ENCODE measurements around the gene VAV1. TPM values are rescaled to one million over a fixed set of nuclear protein-coding genes. Genes with fewer than 3 reads are reported as not detected.
A peak's percentile ranks its signal among the peaks of the same experiment; 100 is the strongest.
"Not testable (repeated sequence)": the region's sequence is repeated elsewhere in the genome, so short reads cannot be mapped to it uniquely, and the experiment has no call there.

VAV1 gene
- total and polyA plus RNA-seq, 2 donors (not counting 3 experiments of a cell fraction or from before 2014, with no cell fraction given) = not detected

GRCh38 chr19:6797646-6798045, 25.1 kb downstream of the VAV1 start:
- H3K27me3 ChIP-seq (ENCODE audit: control insufficient read depth in 2 of 2, insufficient read depth in 2 of 2, low read length in 2 of 2) = no peaks in the 10 kb centered on the region
- TF ChIP-seq GATA2 (IDR thresholded peaks at IDR 0.05; ENCODE audit: insufficient read depth, insufficient read length, low read depth, low read length) = no peak
- TF ChIP-seq MAX (IDR thresholded peaks at IDR 0.05; ENCODE audit: insufficient read depth, insufficient read length) = no peak
- TF ChIP-seq CTCF (IDR thresholded peaks at IDR 0.05; ENCODE audit: extremely low read depth in 1 of 2, insufficient read depth in 1 of 2, low read depth in 1 of 2, low read length in 2 of 2) = no peak
- no peak for TF ChIP-seq POLR2AphosphoS5 (IDR thresholded peaks at IDR 0.05; ENCODE audit: insufficient read depth, low read depth, low read length)
- no peak for TF ChIP-seq POLR2A (IDR thresholded peaks at IDR 0.05; ENCODE audit: low read depth, low read length)
- TF ChIP-seq EZH2 (IDR thresholded peaks at IDR 0.05; ENCODE audit: borderline replicate concordance, low read depth, low read length, severe bottlenecking) = no peak
- no peak for TF ChIP-seq MYC (IDR thresholded peaks at IDR 0.05; ENCODE audit: low read depth, low read length)
- TF ChIP-seq FOS (IDR thresholded peaks at IDR 0.05; ENCODE audit: borderline replicate concordance, insufficient read depth, low read length) = no peak
- TF ChIP-seq JUN (IDR thresholded peaks at IDR 0.05; ENCODE audit: borderline replicate concordance, insufficient read depth, insufficient read length, low read depth) = no peak
- no peak overlapping the region for H3K4me2 ChIP-seq (ENCODE audit: insufficient read depth, low read length)
- no TSS peak for BruUV-seq (replicated peaks)
- H3K4me1 ChIP-seq (ENCODE audit: control insufficient read depth, extremely low read depth, insufficient read depth, low read length) = peaks cover 15% of the 10 kb centered on the region
- H3K27ac ChIP-seq (ENCODE audit: insufficient read depth, low read depth, low read length) = no peak overlapping the region
- no peak overlapping the region for H3K4me3 ChIP-seq (replicated peaks in 1 of 3; ENCODE audit: insufficient read depth in 1 of 3, low read depth in 1 of 3, low read length in 3 of 3)
- H2AFZ ChIP-seq (ENCODE audit: low read depth, low read length) = no peak overlapping the region
- ChIA-PET CTCF (interaction anchor here (0.6 kb wide), 1 partner anchor 304 kb away, joined by 3 read pairs; no protein-coding TSS in a partner anchor), POLR2A (no interaction called here)
- no peaks in the 10 kb centered on the region for H3K9me1 ChIP-seq (replicated peaks; ENCODE audit: control insufficient read depth, extremely low read depth, insufficient read depth, low read length)
- no peaks in the 10 kb centered on the region for H3K9me3 ChIP-seq (replicated peaks; ENCODE audit: control insufficient read depth, insufficient read depth, low read length)
- FAIRE-seq (peak; percentile 91), DNase-seq (ENCODE audit: low read depth, low spot score) (no peak)
- H3K79me2 ChIP-seq (ENCODE audit: control insufficient read depth, insufficient read depth, low read length) = no peaks in the 10 kb centered on the region
- dilution Hi-C loops (cut with MboI; ENCODE audit: extremely low pct_ligation_motif_present, low sequenced_read_pairs) (no loop called here), intact Hi-C loops (cut with micrococcal nuclease) (no loop called here)
- no peaks in the 10 kb centered on the region for H3K36me3 ChIP-seq (ENCODE audit: control insufficient read depth in 2 of 2, extremely low read depth in 1 of 2, insufficient read depth in 2 of 2, low read length in 2 of 2)
- no peak overlapping the region for H3K9ac ChIP-seq (replicated peaks; ENCODE audit: extremely low read depth, insufficient read depth, low read length)
- H4K20me1 ChIP-seq (replicated peaks; ENCODE audit: control insufficient read depth, extremely low read depth, insufficient read depth, low read length) = no peaks in the 10 kb centered on the region

GRCh38 chr19:6800160-6800790, 27.8 kb downstream of the VAV1 start:
- H3K4me2 ChIP-seq (ENCODE audit: insufficient read depth, low read length); BruUV-seq (replicated peaks); H3K79me2 ChIP-seq (ENCODE audit: control insufficient read depth, insufficient read depth, low read length); dilution Hi-C loops (cut with MboI; ENCODE audit: extremely low pct_ligation_motif_present, low sequenced_read_pairs); POLR2A ChIA-PET; H3K9me3 ChIP-seq (replicated peaks; ENCODE audit: control insufficient read depth, insufficient read depth, low read length); H3K4me3 ChIP-seq (replicated peaks in 1 of 3; ENCODE audit: insufficient read depth in 1 of 3, low read depth in 1 of 3, low read length in 3 of 3); H2AFZ ChIP-seq (ENCODE audit: low read depth, low read length); H3K36me3 ChIP-seq (ENCODE audit: control insufficient read depth in 2 of 2, extremely low read depth in 1 of 2, insufficient read depth in 2 of 2, low read length in 2 of 2); H3K27me3 ChIP-seq (ENCODE audit: control insufficient read depth in 2 of 2, insufficient read depth in 2 of 2, low read length in 2 of 2); H3K27ac ChIP-seq (ENCODE audit: insufficient read depth, low read depth, low read length); FAIRE-seq; H3K9me1 ChIP-seq (replicated peaks; ENCODE audit: control insufficient read depth, extremely low read depth, insufficient read depth, low read length); H4K20me1 ChIP-seq (replicated peaks; ENCODE audit: control insufficient read depth, extremely low read depth, insufficient read depth, low read length); H3K9ac ChIP-seq (replicated peaks; ENCODE audit: extremely low read depth, insufficient read depth, low read length); DNase-seq (ENCODE audit: low read depth, low spot score): not testable (repeated sequence)
- intact Hi-C loops (cut with micrococcal nuclease) = loop anchor here (5.0 kb wide), 1 partner anchor 63 kb away; the partner anchor contains the start of genes GPR108 and TRIP10
- CTCF ChIA-PET = interaction anchor here (0.8 to 2.1 kb wide), 5 partner anchors 13 to 63 kb away, joined by 4 to 7 read pairs (median 6); no protein-coding TSS in a partner anchor
- peaks cover 18% of the 10 kb centered on the region for H3K4me1 ChIP-seq (ENCODE audit: control insufficient read depth, extremely low read depth, insufficient read depth, low read length)
